ENCODE measurements around the gene TMEM63C.
A peak's percentile ranks its signal among the peaks of the same experiment; 100 is the strongest.

TMEM63C gene

DNA sequence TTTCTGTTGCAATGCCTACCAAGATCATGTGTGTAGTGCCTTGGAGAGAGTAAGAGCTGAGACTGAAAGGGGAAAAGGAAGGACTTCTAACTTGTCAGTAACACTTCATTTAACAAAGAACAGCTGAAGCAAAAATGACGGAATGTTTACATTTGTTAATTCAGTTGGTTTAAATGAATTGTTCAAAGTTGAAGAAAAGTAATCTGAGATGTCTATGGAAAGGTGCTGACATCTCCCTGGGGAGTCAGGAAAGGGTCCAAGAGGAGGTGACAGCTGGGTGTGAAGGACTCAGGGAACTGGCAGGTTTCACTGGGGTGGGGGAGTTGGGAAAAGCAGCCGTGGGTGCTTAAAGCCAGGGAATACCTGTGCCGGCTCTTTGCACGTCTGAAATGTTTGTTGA lies 7.9 kb downstream of the TMEM63C start:
- Histone ChIP-seq H3K27ac (ENCODE audit: extremely low read depth, low read depth, low read length) (no peak overlapping the region), H3K36me3 (ENCODE audit: control insufficient read depth in 2 of 2, insufficient read depth in 1 of 2, low read length in 2 of 2) (no peaks in the 10 kb centered on the region), H3K4me3 (ENCODE audit: low read depth, low read length) (no peak overlapping the region), H3K9me3 (ENCODE audit: control insufficient read depth, insufficient read depth, low read depth, low read length) (no peaks in the 10 kb centered on the region), H3K4me1 (ENCODE audit: control insufficient read depth, insufficient read depth, low read length) (peaks cover 4% of the 10 kb centered on the region; the same call in 1 of the 2 replicates)
- CTCF ChIA-PET, result interaction anchor here (0.9 to 1.0 kb wide), 2 partner anchors 24 to 43 kb away, joined by 3 read pairs; no protein-coding TSS in a partner anchor
- POLR2A ChIA-PET, result no interaction called here
- TF ChIP-seq ZNF558 (tag by site-specific recombination; IDR thresholded peaks at IDR 0.05), result no peak
- no peak for TF ChIP-seq KLF10 (tag by site-specific recombination; IDR thresholded peaks at IDR 0.05)
- TF ChIP-seq ZNF623 (tag by site-specific recombination; IDR thresholded peaks at IDR 0.05), result peak; percentile 65
- TF ChIP-seq, protein P1, sequence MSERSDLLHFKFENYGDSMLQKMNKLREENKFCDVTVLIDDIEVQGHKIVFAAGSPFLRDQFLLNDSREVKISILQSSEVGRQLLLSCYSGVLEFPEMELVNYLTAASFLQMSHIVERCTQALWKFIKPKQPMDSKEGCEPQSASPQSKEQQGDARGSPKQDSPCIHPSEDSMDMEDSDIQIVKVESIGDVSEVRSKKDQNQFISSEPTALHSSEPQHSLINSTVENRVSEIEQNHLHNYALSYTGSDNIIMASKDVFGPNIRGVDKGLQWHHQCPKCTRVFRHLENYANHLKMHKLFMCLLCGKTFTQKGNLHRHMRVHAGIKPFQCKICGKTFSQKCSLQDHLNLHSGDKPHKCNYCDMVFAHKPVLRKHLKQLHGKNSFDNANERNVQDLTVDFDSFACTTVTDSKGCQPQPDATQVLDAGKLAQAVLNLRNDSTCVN (tag by site-specific recombination; optimal IDR thresholded peaks at IDR 0.05), result no peak
- peak; percentile 64; the same call in 1 of the 2 replicates for TF ChIP-seq ZNF664 (tag by site-specific recombination; IDR thresholded peaks at IDR 0.05)
- peak; percentile 29; the same call in 1 of the 2 replicates for TF ChIP-seq OSR2 (tag by site-specific recombination; IDR thresholded peaks at IDR 0.05)
- no peak for TF ChIP-seq IKZF3 (tag by site-specific recombination; IDR thresholded peaks at IDR 0.05)

DNA sequence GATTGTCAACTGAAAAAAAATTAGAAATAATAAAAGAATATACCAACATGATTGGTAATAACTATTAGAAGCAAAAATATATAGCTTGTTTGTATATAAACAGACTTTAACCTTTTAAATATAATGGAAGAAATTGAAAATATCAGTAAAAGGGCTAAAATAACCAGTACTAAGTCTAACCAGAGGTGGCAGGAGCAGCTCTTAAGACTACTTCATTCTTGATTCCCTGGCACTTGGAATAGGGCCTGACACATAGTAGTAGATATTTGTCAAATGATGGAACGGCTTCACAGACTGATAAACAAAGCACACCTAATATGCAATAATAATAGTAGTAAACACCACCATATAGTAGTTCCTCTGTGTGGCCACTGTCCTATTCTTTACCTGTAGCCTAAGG lies 9.4 kb downstream of the TMEM63C start:
- H3K4me3 ChIP-seq (ENCODE audit: low read depth, low read length), result no peak overlapping the region
- peaks cover 4% of the 10 kb centered on the region; the same call in 1 of the 2 replicates for H3K4me1 ChIP-seq (ENCODE audit: control insufficient read depth, insufficient read depth, low read length)
- POLR2A ChIA-PET, result no interaction called here
- H3K27ac ChIP-seq (ENCODE audit: extremely low read depth, low read depth, low read length), result no peak overlapping the region
- TF ChIP-seq ZNF175 (tag by site-specific recombination; IDR thresholded peaks at IDR 0.05) (no peak), ZNF350 (tag by site-specific recombination; IDR thresholded peaks at IDR 0.05) (no peak), ZNF114 (tag by site-specific recombination; IDR thresholded peaks at IDR 0.05) (no peak)
- TF ChIP-seq, protein P2, sequence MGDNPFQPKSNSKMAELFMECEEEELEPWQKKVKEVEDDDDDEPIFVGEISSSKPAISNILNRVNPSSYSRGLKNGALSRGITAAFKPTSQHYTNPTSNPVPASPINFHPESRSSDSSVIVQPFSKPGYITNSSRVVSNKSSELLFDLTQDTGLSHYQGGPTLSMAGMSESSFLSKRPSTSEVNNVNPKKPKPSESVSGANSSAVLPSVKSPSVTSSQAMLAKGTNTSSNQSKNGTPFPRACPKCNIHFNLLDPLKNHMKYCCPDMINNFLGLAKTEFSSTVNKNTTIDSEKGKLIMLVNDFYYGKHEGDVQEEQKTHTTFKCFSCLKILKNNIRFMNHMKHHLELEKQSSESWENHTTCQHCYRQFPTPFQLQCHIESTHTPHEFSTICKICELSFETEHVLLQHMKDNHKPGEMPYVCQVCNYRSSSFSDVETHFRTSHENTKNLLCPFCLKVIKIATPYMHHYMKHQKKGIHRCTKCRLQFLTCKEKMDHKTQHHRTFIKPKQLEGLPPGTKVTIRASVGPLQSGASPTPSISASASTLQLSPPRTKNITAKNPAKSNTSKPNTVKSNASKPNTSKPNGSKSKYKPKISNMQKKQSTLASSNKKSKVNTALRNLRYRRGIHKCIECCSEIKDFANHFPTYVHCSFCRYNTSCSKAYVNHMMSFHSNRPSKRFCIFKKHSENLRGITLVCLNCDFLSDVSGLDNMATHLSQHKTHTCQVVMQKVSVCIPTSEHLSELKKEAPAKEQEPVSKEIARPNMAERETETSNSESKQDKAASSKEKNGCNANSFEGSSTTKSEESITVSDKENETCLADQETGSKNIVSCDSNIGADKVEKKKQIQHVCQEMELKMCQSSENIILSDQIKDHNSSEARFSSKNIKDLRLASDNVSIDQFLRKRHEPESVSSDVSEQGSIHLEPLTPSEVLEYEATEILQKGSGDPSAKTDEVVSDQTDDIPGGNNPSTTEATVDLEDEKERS (tag by site-specific recombination; IDR thresholded peaks at IDR 0.05), result no peak
- no peaks in the 10 kb centered on the region for H3K36me3 ChIP-seq (ENCODE audit: control insufficient read depth in 2 of 2, insufficient read depth in 1 of 2, low read length in 2 of 2)
- H3K9me3 ChIP-seq (ENCODE audit: control insufficient read depth, insufficient read depth, low read depth, low read length), result no peaks in the 10 kb centered on the region
- CTCF ChIA-PET, result interaction anchor here (0.5 to 1.2 kb wide), 6 partner anchors 9 to 316 kb away, joined by 3 to 5 read pairs (median 3); partner anchors contain the start of gene TMEM63C

DNA sequence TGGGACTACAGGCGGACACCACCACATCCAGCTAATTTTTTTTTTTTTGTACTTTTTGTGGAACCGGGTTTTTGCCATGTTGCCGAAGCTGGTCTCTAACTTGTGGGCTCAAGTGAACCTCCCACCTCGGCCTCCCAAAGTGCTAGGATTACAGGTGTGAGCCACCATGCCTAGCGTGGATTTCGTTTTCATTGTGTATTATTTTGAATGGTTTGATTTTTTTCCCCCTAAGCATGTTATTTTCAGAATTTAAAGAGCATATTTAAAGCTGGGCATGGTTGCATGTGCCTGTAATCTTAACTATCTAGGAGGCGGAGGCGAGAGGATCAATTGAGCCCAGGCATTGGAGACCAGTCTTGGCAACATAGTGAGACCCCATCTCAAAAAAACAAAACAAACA lies 13.1 kb downstream of the TMEM63C start:
- Histone ChIP-seq H3K9me3 (ENCODE audit: control insufficient read depth, insufficient read depth, low read depth, low read length) (no peaks in the 10 kb centered on the region), H3K4me3 (ENCODE audit: low read depth, low read length) (no peak overlapping the region), H3K36me3 (ENCODE audit: control insufficient read depth in 2 of 2, insufficient read depth in 1 of 2, low read length in 2 of 2) (no peaks in the 10 kb centered on the region), H3K4me1 (ENCODE audit: control insufficient read depth, insufficient read depth, low read length) (peaks cover under 1% of the 10 kb centered on the region; the same call in 1 of the 2 replicates), H3K27ac (ENCODE audit: extremely low read depth, low read depth, low read length) (no peak overlapping the region)
- CTCF ChIA-PET, result no interaction called here
- POLR2A ChIA-PET, result no interaction called here
- TF ChIP-seq GFI1B (tag by site-specific recombination; IDR thresholded peaks at IDR 0.05) (no peak), ZNF391 (tag by site-specific recombination; IDR thresholded peaks at IDR 0.05; ENCODE audit: borderline replicate concordance, low read depth) (no peak), ZNF174 (tag by site-specific recombination; IDR thresholded peaks at IDR 0.05) (no peak), ZNF830 (tag by site-specific recombination; IDR thresholded peaks at IDR 0.05; ENCODE audit: low read depth) (no peak), ZBTB1 (tag by site-specific recombination; IDR thresholded peaks at IDR 0.05) (no peak), HOXC10 (CRISPR knock-in tag; IDR thresholded peaks at IDR 0.05) (no peak), ZNF121 (tag by site-specific recombination; IDR thresholded peaks at IDR 0.05) (no peak), BCL11B (tag by site-specific recombination; IDR thresholded peaks at IDR 0.05; ENCODE audit: low read depth) (no peak), ZNF624 (tag by site-specific recombination; IDR thresholded peaks at IDR 0.05) (no peak), ZFP69B (tag by site-specific recombination; IDR thresholded peaks at IDR 0.05) (no peak), ZNF426 (tag by site-specific recombination; IDR thresholded peaks at IDR 0.05) (no peak)
- TF ChIP-seq, protein P3, sequence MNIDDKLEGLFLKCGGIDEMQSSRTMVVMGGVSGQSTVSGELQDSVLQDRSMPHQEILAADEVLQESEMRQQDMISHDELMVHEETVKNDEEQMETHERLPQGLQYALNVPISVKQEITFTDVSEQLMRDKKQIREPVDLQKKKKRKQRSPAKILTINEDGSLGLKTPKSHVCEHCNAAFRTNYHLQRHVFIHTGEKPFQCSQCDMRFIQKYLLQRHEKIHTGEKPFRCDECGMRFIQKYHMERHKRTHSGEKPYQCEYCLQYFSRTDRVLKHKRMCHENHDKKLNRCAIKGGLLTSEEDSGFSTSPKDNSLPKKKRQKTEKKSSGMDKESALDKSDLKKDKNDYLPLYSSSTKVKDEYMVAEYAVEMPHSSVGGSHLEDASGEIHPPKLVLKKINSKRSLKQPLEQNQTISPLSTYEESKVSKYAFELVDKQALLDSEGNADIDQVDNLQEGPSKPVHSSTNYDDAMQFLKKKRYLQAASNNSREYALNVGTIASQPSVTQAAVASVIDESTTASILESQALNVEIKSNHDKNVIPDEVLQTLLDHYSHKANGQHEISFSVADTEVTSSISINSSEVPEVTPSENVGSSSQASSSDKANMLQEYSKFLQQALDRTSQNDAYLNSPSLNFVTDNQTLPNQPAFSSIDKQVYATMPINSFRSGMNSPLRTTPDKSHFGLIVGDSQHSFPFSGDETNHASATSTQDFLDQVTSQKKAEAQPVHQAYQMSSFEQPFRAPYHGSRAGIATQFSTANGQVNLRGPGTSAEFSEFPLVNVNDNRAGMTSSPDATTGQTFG (tag by site-specific recombination; IDR thresholded peaks at IDR 0.05; ENCODE audit: borderline replicate concordance), result no peak
- TF ChIP-seq, protein P4, sequence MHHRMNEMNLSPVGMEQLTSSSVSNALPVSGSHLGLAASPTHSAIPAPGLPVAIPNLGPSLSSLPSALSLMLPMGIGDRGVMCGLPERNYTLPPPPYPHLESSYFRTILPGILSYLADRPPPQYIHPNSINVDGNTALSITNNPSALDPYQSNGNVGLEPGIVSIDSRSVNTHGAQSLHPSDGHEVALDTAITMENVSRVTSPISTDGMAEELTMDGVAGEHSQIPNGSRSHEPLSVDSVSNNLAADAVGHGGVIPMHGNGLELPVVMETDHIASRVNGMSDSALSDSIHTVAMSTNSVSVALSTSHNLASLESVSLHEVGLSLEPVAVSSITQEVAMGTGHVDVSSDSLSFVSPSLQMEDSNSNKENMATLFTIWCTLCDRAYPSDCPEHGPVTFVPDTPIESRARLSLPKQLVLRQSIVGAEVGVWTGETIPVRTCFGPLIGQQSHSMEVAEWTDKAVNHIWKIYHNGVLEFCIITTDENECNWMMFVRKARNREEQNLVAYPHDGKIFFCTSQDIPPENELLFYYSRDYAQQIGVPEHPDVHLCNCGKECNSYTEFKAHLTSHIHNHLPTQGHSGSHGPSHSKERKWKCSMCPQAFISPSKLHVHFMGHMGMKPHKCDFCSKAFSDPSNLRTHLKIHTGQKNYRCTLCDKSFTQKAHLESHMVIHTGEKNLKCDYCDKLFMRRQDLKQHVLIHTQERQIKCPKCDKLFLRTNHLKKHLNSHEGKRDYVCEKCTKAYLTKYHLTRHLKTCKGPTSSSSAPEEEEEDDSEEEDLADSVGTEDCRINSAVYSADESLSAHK (tag by site-specific recombination; IDR thresholded peaks at IDR 0.05), result no peak
